Measurements from ENCODE around the gene EXO1. TPM values are rescaled to one million over a fixed set of nuclear protein-coding genes. Genes with fewer than 3 reads are reported as not detected.

Gene EXO1
- total and polyA plus RNA-seq, 9 of the 15 experiments (the other 6 are each of a cell fraction or from before 2014, with no cell fraction given), result 36.0 to 125 (median 83.9) TPM

GRCh38 chr1:241822846-241823245 lies 25.2 kb upstream of the EXO1 start:
- Histone ChIP-seq H3K27ac (ENCODE audit: extremely low read depth, low read depth, low read length) (no peak overlapping the region), H3K9me1 (ENCODE audit: control insufficient read depth, insufficient read depth, low read length) (no peaks in the 10 kb centered on the region), H3K79me2 (ENCODE audit: control insufficient read depth, insufficient read depth, low read length) (no peaks in the 10 kb centered on the region), H3K9ac (ENCODE audit: insufficient read depth in 1 of 2, low read depth in 2 of 2, low read length in 2 of 2) (no peak overlapping the region), H3K9me3 (replicated peaks; ENCODE audit: control insufficient read depth, insufficient read depth, low read depth, low read length) (0 out of 2 replicates have a peak, but pooled peaks cover 2% of the 10 kb centered on the region), H3K27me3 (ENCODE audit: control insufficient read depth in 2 of 2, insufficient read depth in 2 of 2, low read length in 2 of 2) (no peaks in the 10 kb centered on the region), H2AFZ (ENCODE audit: low read depth, low read length) (no peak overlapping the region), H3K36me3 (ENCODE audit: control insufficient read depth, insufficient read depth, low read length) (no peaks in the 10 kb centered on the region), H3K4me2 (ENCODE audit: insufficient read depth, low read length) (no peak overlapping the region; the same call in 1 of the 2 replicates), H3K4me3 (no peak overlapping the region), H3K4me1 (replicated peaks in 1 of 2; ENCODE audit: control insufficient read depth in 2 of 2, insufficient read depth in 2 of 2, low read length in 2 of 2) (peaks cover 0 to 11% of the 10 kb centered on the region in 2 experiments; a peak in 1 of 5 replicates), H4K20me1 (replicated peaks; ENCODE audit: control insufficient read depth, insufficient read depth, low read length) (no peaks in the 10 kb centered on the region)
- ATAC-seq (no peak), DNase-seq (ENCODE audit: extremely low read depth in 1 of 4, low spot score in 3 of 4) (no peak), FAIRE-seq (no peak)
- TF ChIP-seq CTBP1 (IDR thresholded peaks at IDR 0.05; ENCODE audit: borderline replicate concordance) (no peak), ZNF740 (CRISPR knock-in tag; IDR thresholded peaks at IDR 0.05) (no peak), ZNF740 (tag; IDR thresholded peaks at IDR 0.05) (no peak), MIER1 (IDR thresholded peaks at IDR 0.05; ENCODE audit: low read depth) (no peak), HNRNPL (IDR thresholded peaks at IDR 0.05; ENCODE audit: low read depth, low read length) (no peak), ZNF507 (tag; conservative IDR thresholded peaks at IDR 0.05) (no peak), GABPA (tag; conservative IDR thresholded peaks at IDR 0.05; ENCODE audit: low read depth) (no peak), NFYB (IDR thresholded peaks at IDR 0.05; ENCODE audit: extremely low read depth, insufficient read length) (no peak), ZNF695 (CRISPR knock-in tag; IDR thresholded peaks at IDR 0.05) (no peak), PURB (CRISPR knock-in tag; IDR thresholded peaks at IDR 0.05; ENCODE audit: low read depth) (no peak), RB1 (IDR thresholded peaks at IDR 0.05; ENCODE audit: low read depth) (no peak), KDM5B (IDR thresholded peaks at IDR 0.05; ENCODE audit: insufficient replicate concordance, low read depth, low read length) (no peak), NCOA1 (IDR thresholded peaks at IDR 0.05; ENCODE audit: low read depth) (no peak)
- TF ChIP-seq, protein P1, sequence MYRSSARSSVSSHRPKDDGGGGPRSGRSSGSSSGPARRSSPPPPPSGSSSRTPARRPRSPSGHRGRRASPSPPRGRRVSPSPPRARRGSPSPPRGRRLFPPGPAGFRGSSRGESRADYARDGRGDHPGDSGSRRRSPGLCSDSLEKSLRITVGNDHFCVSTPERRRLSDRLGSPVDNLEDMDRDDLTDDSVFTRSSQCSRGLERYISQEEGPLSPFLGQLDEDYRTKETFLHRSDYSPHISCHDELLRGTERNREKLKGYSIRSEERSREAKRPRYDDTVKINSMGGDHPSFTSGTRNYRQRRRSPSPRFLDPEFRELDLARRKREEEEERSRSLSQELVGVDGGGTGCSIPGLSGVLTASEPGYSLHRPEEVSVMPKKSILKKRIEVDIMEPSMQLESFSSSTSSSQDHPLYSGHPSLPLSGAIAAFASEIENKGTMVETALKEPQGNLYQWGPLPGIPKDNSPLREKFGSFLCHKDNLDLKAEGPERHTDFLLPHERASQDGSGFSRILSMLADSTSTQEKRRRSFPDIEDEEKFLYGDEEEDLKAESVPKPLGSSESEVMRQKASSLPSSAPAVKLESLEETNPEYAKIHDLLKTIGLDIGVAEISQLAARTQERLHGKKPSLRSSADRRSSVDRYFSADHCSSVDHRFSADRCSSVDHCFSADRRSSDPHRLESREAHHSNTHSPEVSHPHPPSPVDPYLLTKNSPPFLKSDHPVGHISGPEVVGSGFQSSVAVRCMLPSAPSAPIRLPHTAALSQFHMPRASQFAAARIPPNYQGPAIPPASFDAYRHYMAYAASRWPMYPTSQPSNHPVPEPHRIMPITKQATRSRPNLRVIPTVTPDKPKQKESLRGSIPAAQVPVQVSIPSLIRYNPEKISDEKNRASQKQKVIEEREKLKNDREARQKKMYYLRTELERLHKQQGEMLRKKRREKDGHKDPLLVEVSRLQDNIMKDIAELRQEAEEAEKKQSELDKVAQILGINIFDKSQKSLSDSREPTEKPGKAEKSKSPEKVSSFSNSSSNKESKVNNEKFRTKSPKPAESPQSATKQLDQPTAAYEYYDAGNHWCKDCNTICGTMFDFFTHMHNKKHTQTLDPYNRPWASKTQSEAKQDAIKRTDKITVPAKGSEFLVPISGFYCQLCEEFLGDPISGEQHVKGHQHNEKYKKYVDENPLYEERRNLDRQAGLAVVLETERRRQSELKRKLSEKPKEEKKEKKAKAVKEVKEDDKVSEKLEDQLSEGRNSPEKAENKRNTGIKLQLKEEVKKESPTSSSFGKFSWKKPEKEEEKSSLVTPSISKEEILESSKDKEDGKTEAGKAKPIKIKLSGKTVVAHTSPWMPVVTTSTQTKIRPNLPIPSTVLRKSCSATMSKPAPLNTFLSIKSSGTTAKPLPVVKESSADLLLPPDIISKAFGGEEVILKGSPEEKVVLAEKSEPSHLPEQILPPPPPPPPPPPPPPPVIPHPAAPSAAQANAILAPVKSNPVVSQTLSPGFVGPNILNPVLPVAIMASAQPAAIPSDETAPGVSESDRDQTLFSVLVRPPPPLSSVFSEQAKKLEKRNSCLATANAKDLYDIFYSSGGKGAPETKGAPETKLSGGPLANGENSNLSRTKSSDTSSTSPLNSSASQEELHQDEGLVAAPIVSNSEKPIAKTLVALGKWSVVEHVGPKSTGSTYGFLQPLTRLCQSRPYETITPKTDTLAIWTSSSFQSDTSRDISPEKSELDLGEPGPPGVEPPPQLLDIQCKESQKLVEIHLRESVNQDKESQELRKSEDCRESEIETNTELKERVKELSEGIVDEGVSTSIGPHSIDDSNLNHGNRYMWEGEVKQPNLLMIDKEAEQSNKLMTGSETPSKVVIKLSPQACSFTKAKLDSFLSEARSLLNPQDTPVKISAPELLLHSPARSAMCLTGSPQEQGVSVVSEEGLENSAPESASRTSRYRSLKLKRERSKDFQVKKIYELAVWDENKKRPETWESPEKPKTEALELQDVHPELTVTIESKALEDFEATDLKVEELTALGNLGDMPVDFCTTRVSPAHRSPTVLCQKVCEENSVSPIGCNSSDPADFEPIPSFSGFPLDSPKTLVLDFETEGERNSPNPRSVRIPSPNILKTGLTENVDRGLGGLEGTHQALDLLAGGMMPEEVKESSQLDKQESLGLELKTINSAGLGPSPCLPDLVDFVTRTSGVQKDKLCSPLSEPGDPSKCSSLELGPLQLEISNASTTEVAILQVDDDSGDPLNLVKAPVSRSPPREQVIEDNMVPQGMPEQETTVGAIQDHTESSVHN (IDR thresholded peaks at IDR 0.05; ENCODE audit: borderline replicate concordance in 1 of 2, low read depth in 1 of 2), result no peak
- intact Hi-C loops (cut with micrococcal nuclease) (no loop called here), in situ Hi-C loops (cut with MboI) (no loop called here)
- no TSS peak for BruUV-seq (replicated peaks)
- POLR2A ChIA-PET, result interaction anchor here (0.6 to 1.7 kb wide), 2 partner anchors 10 to 303 kb away, joined by 3 to 5 read pairs; partner anchors contain the start of gene FH
- CTCF ChIA-PET (ENCODE audit: low intra/inter-chr PET ratio), result no interaction called here
